Lower leg skin (tissue), 4 donors: ENCODE data around the gene SOX2. TPM values are rescaled to one million over a fixed set of nuclear protein-coding genes. Genes with fewer than 3 reads are reported as not detected.

Experiments
- DNase-seq, 2 donors: peaks; one replicate each; pipeline ENCODE4 v3.0.0-alpha.2; 2019; ENCODE audit warnings: low spot score in 2 of 2
- H3K4me3 ChIP-seq: fragments of 200-600 bp; sonication (generic); 2 replicates; pipeline ENCODE4 v1.5.1; 2017; ENCODE audit warnings: mild to moderate bottlenecking, low read depth; ENCODE audit not compliant: poor library complexity, severe bottlenecking
- POLR2A ChIP-seq, 2 donors: fragments of 450-650 bp; IDR thresholded peaks; one replicate each; pipeline ENCODE4 v1.6.1; 2016 to 2017; ENCODE audit warnings: antibody characterized with exemption in 2 of 2, mild to moderate bottlenecking in 1 of 2, moderate library complexity in 1 of 2
- WGBS, 2 donors: methylation state at CpG; one replicate each; pipeline ENCODE4 v1.1.5; 2018; 5-methylcytosine and 5-hydroxymethylcytosine counted together
- intact Hi-C: fragments of 100-400 bp; cut with DNase I; formaldehyde crosslinking; loops from one replicate; pipeline ENCODE4 v1.15.0; 2023; ENCODE audit warnings: low total_unique reads
- total RNA-seq, 4 donors: library from RNA; depleted of rRNA; stranded (reverse); fragments of >200 nt; gene quantifications; one replicate each; pipeline ENCODE4 v1.1.0, GENCODE V29; 2016
- TF ChIP-seq, protein P1 (sequence below), 3 donors: fragments of 450-650 bp; IDR thresholded peaks; one replicate each; pipeline ENCODE4 v1.5.1; 2016; ENCODE audit warnings: antibody characterized with exemption in 3 of 3, mild to moderate bottlenecking in 3 of 3, moderate library complexity in 2 of 3

SOX2 gene
- total RNA-seq, 4 donors from 2014 or later, result 0.20 to 3.3 (median 1.1) TPM

DNA sequence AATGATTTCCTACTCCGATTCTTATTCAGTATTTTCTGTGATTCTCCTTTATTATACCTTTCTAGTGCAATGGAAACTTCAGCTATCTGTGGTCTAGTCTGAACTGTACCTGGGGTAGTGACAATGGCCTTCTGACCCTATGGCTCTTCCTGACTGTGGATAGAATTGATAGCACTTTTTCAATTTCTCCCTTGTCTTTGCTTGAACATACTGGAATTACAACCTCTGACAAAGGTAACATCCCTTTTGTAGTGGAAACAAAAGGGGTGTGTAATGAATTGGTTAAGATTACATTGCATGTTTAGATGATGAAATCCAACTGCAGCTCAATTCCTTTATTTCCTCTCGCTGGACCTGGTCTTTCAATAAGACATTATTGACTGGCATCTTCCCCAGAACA, 21.0 kb upstream of the SOX2 start:
- WGBS, 2 donors, result 83 to 85% methylated on average over 2 of the region's 2 CpGs
- TF ChIP-seq, protein P1, sequence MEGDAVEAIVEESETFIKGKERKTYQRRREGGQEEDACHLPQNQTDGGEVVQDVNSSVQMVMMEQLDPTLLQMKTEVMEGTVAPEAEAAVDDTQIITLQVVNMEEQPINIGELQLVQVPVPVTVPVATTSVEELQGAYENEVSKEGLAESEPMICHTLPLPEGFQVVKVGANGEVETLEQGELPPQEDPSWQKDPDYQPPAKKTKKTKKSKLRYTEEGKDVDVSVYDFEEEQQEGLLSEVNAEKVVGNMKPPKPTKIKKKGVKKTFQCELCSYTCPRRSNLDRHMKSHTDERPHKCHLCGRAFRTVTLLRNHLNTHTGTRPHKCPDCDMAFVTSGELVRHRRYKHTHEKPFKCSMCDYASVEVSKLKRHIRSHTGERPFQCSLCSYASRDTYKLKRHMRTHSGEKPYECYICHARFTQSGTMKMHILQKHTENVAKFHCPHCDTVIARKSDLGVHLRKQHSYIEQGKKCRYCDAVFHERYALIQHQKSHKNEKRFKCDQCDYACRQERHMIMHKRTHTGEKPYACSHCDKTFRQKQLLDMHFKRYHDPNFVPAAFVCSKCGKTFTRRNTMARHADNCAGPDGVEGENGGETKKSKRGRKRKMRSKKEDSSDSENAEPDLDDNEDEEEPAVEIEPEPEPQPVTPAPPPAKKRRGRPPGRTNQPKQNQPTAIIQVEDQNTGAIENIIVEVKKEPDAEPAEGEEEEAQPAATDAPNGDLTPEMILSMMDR (IDR thresholded peaks at IDR 0.05), result no peak
- TF ChIP-seq POLR2A (IDR thresholded peaks at IDR 0.05), result no peak
- DNase-seq, result no peak
- intact Hi-C loops, result no loop called here
- H3K4me3 ChIP-seq, result no peak overlapping the region

DNA sequence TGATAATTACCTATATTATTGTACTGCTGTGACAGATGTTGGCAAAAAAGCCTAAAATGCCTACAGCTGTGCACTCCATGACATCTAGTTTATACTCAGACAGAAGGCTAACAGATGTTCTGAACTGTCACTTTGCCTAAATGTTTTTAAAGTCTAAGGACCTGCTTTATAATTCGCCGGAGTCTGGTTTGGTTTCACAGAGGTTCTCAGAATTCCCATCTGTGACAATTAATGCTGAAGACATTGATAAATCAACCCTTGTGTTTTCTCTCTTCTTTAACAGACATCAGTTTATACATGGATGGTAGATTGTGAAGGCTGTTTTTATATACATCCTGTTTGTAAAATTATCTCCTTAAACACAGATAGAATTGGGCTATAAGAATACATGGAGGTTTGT, 19.8 kb upstream of the SOX2 start:
- TF ChIP-seq, protein P1 (IDR thresholded peaks at IDR 0.05), result no peak
- no peak for TF ChIP-seq POLR2A (IDR thresholded peaks at IDR 0.05)
- WGBS, 2 donors, result 59 to 70% methylated on average over 2 of the region's 2 CpGs
- no peak for DNase-seq
- H3K4me3 ChIP-seq, result no peak overlapping the region
- intact Hi-C loops, result no loop called here

DNA sequence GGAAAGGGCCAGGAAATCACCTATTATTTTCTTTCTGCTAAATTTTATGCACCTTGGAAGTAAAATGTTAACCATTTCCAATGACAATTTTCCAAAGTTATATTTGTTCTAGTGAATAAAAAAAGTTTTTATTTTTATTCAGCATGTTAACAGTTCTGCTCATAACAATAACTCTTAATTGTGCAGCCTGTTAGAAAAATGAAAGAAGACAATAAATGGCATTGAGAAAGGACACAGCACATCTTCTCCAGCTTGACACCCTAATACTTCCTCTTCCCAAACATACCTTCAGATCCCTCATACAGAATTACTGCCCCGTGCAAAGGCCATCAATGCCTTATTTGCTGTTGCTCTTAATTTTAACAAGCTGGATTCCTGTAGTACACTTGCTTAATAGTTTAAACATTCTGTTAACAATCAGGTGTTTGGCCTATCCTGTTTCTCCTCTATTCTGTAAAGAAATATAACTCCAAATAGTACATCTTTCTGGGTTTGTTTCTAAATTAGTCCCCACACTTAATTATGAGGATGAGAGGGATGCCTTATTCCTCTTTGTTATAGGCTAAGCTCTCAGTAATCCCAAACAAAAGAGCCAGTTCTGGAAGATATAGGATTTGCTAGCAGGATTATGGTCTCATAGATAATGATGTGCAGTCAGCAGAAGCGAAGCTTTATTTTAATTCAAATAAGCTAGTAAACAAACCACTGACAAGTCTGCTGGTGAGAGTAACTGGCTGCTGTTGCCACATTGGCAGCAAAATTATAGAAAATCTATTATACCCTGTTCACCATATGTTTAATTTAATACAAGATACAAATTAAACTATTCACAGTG, 19.2 kb upstream of the SOX2 start:
- TF ChIP-seq, protein P1 (IDR thresholded peaks at IDR 0.05), result no peak
- TF ChIP-seq POLR2A (IDR thresholded peaks at IDR 0.05), result no peak
- DNase-seq, result no peak
- H3K4me3 ChIP-seq, result no peak overlapping the region
- 70 to 75% methylated on average over 2 of the region's 2 CpGs for WGBS, 2 donors
- intact Hi-C loops, result no loop called here

GRCh38 chr3:181693280-181693679, 18.4 kb upstream of the SOX2 start:
- no peak overlapping the region for H3K4me3 ChIP-seq
- TF ChIP-seq POLR2A (IDR thresholded peaks at IDR 0.05), result no peak
- TF ChIP-seq, protein P1 (IDR thresholded peaks at IDR 0.05), result no peak
- intact Hi-C loops, result no loop called here

DNA sequence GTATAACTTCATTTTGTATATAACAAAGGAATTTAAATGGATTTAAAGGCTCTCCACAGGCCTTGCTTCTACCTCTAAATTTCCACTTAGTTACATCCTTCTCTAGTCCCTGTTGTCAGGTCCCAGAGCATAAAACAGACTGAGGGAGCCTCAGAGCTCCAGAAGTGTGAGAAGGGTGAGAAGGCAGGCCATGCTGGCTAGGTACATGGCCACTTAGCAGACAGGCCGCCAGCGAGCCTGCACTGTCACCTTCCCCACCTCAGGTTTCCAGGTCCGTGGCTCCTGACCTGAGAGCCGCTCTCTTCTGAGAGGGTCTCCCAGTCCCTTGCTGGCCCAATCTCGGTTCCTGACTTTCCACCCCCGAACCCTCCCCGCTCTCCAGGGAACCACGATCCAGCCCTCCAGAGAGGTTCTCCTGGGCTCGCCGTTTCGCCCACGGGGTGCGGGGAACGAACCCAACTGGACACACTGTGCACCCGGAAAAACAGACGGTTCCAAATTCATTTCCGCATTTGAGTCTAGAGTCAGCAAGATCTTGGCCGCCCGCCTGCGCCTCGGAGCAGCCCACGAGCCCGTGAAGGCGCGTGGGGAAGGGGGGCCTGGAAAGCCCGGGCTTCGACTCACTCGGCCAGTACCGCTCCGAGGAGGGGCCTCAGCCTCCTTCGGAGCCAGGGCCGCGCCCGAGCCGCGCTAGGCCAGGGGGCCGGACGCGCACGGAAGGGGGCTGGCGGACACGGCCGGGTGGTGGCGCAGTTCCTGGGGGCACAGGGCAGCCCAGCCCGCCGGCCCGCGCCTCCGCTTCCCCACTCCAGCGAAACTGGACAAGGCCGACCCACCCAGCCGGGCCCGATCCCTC, 16.7 kb upstream of the SOX2 start:
- WGBS, 2 donors, result 17 to 42% methylated on average over 23 to 34 of the region's 53 CpGs
- intact Hi-C loops, result no loop called here
- DNase-seq, result peak in 1 of 2 donors; percentile 88
- H3K4me3 ChIP-seq, result peak overlapping the region; percentile 17
- TF ChIP-seq, protein P1 (IDR thresholded peaks at IDR 0.05), result no peak
- no peak for TF ChIP-seq POLR2A (IDR thresholded peaks at IDR 0.05)

More at GRCh38 chr3:181693280-181693679, 18.4 kb upstream of the SOX2 start:
- no peak for DNase-seq
- 83 to 91% methylated on average over 1 of the region's 1 CpG for WGBS, 2 donors
